ENCODE results near the gene CLEC4C. TPM values are rescaled to one million over a fixed set of nuclear protein-coding genes. Genes with fewer than 3 reads are reported as not detected.
"Not testable (repeated sequence)": the region's sequence is repeated elsewhere in the genome, so short reads cannot be mapped to it uniquely, and the experiment has no call there.

The CLEC4C gene
- total RNA-seq, 1 donor from 2014 or later: not detected

DNA sequence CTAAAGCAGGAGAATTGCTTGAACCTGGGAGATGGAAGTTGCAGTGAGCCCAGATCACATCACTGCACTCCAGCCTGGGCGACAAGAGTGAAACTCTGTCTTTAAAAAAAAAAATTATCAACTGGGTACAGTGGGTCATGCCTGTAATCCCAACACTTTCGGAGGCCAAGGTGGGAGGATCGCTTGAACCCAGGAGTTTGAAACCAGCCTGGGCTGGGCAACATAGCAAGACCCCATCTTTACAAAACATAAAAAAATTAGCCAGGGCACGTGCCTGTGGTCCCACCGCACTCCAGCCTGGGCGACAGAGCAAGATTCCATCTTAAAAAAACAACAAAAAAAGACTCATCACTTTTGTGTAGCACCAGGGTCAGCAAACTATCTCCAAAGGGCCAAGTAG is 34.9 kb upstream of the CLEC4C start:
- no peaks in the 10 kb centered on the region for H3K27me3 ChIP-seq (ENCODE audit: control insufficient read depth, insufficient read depth, low read length)
- DNase-seq (ENCODE audit: low read depth): no peak
- no peaks in the 10 kb centered on the region for H3K36me3 ChIP-seq (ENCODE audit: control insufficient read depth, insufficient read depth, low read length)
- TF ChIP-seq CTCF (IDR thresholded peaks at IDR 0.05; ENCODE audit: insufficient read depth, low read length, severe bottlenecking): no peak
- FAIRE-seq: no peak
- no peak overlapping the region for H3K4me3 ChIP-seq (ENCODE audit: low read depth, low read length)

DNA sequence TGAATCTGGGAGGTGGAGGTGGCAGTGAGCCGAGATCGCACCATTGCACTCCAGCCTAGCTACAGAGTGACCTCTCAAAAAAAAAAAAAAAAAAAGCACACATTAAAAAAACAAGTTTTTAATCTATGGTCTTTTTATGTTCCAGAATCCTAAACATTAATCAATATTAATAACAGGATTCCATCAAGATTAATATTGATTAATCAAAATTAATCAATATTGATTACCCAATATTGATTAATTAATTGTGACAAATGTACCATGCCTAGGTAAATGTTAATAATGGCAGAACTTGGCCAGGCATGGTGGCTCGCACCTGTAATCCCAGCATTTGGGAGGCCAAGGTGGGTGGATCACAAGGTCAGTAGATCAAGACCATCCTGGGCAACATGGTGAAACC is 34.1 kb upstream of the CLEC4C start:
- FAIRE-seq (no peak), DNase-seq (ENCODE audit: low read depth) (no peak)
- no peak for TF ChIP-seq CTCF (IDR thresholded peaks at IDR 0.05; ENCODE audit: insufficient read depth, low read length, severe bottlenecking)
- H3K4me3 ChIP-seq (ENCODE audit: low read depth, low read length): no peak overlapping the region
- H3K27me3 ChIP-seq (ENCODE audit: control insufficient read depth, insufficient read depth, low read length): no peaks in the 10 kb centered on the region
- no peaks in the 10 kb centered on the region for H3K36me3 ChIP-seq (ENCODE audit: control insufficient read depth, insufficient read depth, low read length)

GRCh38 chr12:7769999-7770398 is 22.8 kb upstream of the CLEC4C start:
- no peak overlapping the region for H3K4me3 ChIP-seq (ENCODE audit: low read depth, low read length)
- no peak for DNase-seq (ENCODE audit: low read depth)
- no peak for FAIRE-seq
- no peak for TF ChIP-seq CTCF (IDR thresholded peaks at IDR 0.05; ENCODE audit: insufficient read depth, low read length, severe bottlenecking)
- H3K27me3 ChIP-seq (ENCODE audit: control insufficient read depth, insufficient read depth, low read length): no peaks in the 10 kb centered on the region
- H3K36me3 ChIP-seq (ENCODE audit: control insufficient read depth, insufficient read depth, low read length): no peaks in the 10 kb centered on the region

DNA sequence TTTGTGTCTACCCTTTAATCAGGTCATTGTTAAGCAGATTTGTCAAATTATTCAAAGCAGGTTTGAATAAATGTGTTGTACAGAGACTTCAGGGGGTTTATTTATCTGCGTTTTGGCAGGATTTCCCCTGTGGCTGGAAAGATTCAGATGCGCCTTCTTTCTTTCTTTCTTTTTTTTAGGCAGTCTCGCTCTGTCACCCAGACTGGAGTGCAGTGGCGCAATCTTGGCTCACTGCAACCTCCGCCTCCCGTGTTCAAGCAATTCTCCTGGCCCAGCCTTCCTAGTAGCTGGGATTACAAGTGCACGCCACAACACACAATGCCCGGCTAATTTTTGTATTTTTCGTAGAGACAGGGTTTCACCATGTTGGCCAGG is 11.6 kb upstream of the CLEC4C start:
- FAIRE-seq (no peak), DNase-seq (ENCODE audit: low read depth) (no peak)
- H3K36me3 ChIP-seq (ENCODE audit: control insufficient read depth, insufficient read depth, low read length): no peaks in the 10 kb centered on the region
- H3K27me3 ChIP-seq (ENCODE audit: control insufficient read depth, insufficient read depth, low read length): no peaks in the 10 kb centered on the region
- H3K4me3 ChIP-seq (ENCODE audit: low read depth, low read length): no peak overlapping the region
- no peak for TF ChIP-seq CTCF (IDR thresholded peaks at IDR 0.05; ENCODE audit: insufficient read depth, low read length, severe bottlenecking)

GRCh38 chr12:7756993-7757392 is 9.8 kb upstream of the CLEC4C start:
- no peak overlapping the region for H3K4me3 ChIP-seq (ENCODE audit: low read depth, low read length)

DNA sequence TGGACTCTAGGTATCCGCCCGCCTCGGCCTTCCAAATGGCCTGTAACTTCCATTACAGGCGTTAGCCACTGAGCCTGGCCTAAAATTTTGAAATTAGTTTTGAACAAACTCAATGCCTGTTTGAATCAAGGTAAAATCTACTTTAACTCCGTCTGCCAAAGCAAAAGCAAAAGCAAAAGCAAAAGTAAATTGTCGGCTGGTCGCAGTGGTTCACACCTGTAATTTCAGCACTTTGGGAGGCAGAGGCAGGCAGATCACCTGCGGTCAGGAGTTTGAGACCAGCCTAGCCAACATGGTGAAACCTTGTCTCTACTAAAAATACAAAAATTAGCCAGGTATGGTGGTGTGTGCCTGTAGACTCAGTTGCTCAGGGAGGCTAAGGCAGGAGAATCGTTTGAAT is 8.5 kb upstream of the CLEC4C start:
- H3K4me3 ChIP-seq (ENCODE audit: low read depth, low read length); FAIRE-seq; H3K36me3 ChIP-seq (ENCODE audit: control insufficient read depth, insufficient read depth, low read length); H3K27me3 ChIP-seq (ENCODE audit: control insufficient read depth, insufficient read depth, low read length); DNase-seq (ENCODE audit: low read depth): not testable (repeated sequence)

More at GRCh38 chr12:7756993-7757392, 9.8 kb upstream of the CLEC4C start:
- H3K27me3 ChIP-seq (ENCODE audit: control insufficient read depth, insufficient read depth, low read length): no peaks in the 10 kb centered on the region
- no peak for FAIRE-seq
- H3K36me3 ChIP-seq (ENCODE audit: control insufficient read depth, insufficient read depth, low read length): no peaks in the 10 kb centered on the region
- no peak for DNase-seq (ENCODE audit: low read depth)
- no peak for TF ChIP-seq CTCF (IDR thresholded peaks at IDR 0.05; ENCODE audit: insufficient read depth, low read length, severe bottlenecking)

- H3K36me3 ChIP-seq (ENCODE audit: control insufficient read depth, insufficient read depth, low read length); FAIRE-seq; DNase-seq (ENCODE audit: low read depth): not testable (repeated sequence)
These were observed 5.1 kb upstream of the CLEC4C start for GRCh38 chr12:7751941-7752922.

More at GRCh38 chr12:7751941-7752922, 5.1 kb upstream of the CLEC4C start:
- H3K4me3 ChIP-seq (ENCODE audit: low read depth, low read length); H3K27me3 ChIP-seq (ENCODE audit: control insufficient read depth, insufficient read depth, low read length): not testable (repeated sequence)

Measured in bronchial epithelial cell (primary cell).